HFF-Myc (cell line): ENCODE results near the gene ACSBG1.

Experiments
- DNase-seq: peaks from one replicate; pipeline ENCODE4 v3.0.0-alpha.2; 2011; ENCODE audit warnings: low read depth; ENCODE audit errors: extremely low read depth
- H3K4me3 ChIP-seq: replicated peaks from 2 replicates; pipeline ENCODE4 v1.5.1; 2011; ENCODE audit warnings: low read depth, mild to moderate bottlenecking, control low read depth, low read length
- CTCF ChIP-seq: IDR thresholded peaks from 2 replicates; pipeline ENCODE4 v1.5.1; 2012; ENCODE audit warnings: mild to moderate bottlenecking, low read depth, low read length, control low read depth; ENCODE audit errors: missing control alignments

The ACSBG1 gene

GRCh38 chr15:78212546-78213424 is 21.6 kb downstream of the ACSBG1 start:
- TF ChIP-seq CTCF = no peak
- peak; percentile 40 for DNase-seq
- no peak overlapping the region for H3K4me3 ChIP-seq

GRCh38 chr15:78212008-78212407 is 22.4 kb downstream of the ACSBG1 start:
- no peak overlapping the region for H3K4me3 ChIP-seq
- DNase-seq = no peak

GRCh38 chr15:78211189-78211921 is 23.0 kb downstream of the ACSBG1 start:
- H3K4me3 ChIP-seq = no peak overlapping the region
- DNase-seq = no peak
- TF ChIP-seq CTCF = no peak

More at GRCh38 chr15:78212008-78212407, 22.4 kb downstream of the ACSBG1 start:
- TF ChIP-seq CTCF = no peak

GRCh38 chr15:78210349-78210717 is 24.0 kb downstream of the ACSBG1 start:
- DNase-seq = no peak
- no peak for TF ChIP-seq CTCF
- no peak overlapping the region for H3K4me3 ChIP-seq

- DNase-seq = no peak
- H3K4me3 ChIP-seq = no peak overlapping the region
- TF ChIP-seq CTCF = no peak
These were observed 24.6 kb downstream of the ACSBG1 start for GRCh38 chr15:78209646-78210348.

- DNase-seq = no peak
These were observed 25.3 kb downstream of the ACSBG1 start for GRCh38 chr15:78208887-78209645.

More at GRCh38 chr15:78208887-78209645, 25.3 kb downstream of the ACSBG1 start:
- TF ChIP-seq CTCF = no peak
- no peak overlapping the region for H3K4me3 ChIP-seq
